VCaP (cell line): ENCODE data around the gene RAB36.

Experiments used
- H3K27ac ChIP-seq: fragments of 450-650 bp; 2 replicates; pipeline ENCODE4 v1.5.1; 2017
- TF ChIP-seq, protein P1 (sequence below): fragments of 450-650 bp; conservative IDR thresholded peaks from 2 replicates; pipeline ENCODE4 v1.5.1; 2017; ENCODE audit warnings: mild to moderate bottlenecking, moderate library complexity

The RAB36 gene

DNA sequence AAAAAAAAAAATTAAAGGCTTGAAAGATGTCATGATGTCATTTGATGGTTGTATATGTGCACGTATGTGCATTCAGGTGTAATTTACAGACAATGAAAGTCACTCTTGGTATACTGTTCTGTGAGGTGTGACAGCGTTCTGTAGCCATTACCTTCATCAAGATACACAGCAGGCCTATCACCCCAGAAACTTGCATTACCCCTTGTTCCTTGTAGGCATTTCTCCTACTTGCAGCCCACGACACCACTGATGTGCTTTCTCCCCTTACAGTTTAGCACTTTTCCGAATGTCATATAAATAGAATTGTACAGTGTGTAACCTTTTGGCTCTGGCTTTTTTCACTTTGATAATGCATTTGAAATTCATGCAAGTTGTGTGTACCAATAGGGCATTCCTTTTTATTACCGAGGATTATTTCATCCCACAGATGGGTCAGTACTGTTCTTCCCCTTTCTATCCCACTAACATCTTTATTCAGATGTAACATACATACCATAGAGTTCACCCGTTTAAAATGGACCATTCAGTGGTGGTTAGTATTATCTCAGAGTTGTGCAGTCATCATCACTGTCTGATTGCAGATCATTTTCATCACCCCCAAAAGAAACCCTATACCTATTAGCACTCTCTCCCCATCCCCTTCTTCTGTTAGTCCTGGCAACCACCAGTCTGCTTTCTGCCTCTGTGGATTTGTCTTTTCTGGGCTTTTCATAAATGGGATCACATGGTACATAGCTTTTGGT lies 65.3 kb downstream of the RAB36 start:
- no peak overlapping the region for H3K27ac ChIP-seq
- TF ChIP-seq, protein P1, sequence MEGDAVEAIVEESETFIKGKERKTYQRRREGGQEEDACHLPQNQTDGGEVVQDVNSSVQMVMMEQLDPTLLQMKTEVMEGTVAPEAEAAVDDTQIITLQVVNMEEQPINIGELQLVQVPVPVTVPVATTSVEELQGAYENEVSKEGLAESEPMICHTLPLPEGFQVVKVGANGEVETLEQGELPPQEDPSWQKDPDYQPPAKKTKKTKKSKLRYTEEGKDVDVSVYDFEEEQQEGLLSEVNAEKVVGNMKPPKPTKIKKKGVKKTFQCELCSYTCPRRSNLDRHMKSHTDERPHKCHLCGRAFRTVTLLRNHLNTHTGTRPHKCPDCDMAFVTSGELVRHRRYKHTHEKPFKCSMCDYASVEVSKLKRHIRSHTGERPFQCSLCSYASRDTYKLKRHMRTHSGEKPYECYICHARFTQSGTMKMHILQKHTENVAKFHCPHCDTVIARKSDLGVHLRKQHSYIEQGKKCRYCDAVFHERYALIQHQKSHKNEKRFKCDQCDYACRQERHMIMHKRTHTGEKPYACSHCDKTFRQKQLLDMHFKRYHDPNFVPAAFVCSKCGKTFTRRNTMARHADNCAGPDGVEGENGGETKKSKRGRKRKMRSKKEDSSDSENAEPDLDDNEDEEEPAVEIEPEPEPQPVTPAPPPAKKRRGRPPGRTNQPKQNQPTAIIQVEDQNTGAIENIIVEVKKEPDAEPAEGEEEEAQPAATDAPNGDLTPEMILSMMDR = no peak

DNA sequence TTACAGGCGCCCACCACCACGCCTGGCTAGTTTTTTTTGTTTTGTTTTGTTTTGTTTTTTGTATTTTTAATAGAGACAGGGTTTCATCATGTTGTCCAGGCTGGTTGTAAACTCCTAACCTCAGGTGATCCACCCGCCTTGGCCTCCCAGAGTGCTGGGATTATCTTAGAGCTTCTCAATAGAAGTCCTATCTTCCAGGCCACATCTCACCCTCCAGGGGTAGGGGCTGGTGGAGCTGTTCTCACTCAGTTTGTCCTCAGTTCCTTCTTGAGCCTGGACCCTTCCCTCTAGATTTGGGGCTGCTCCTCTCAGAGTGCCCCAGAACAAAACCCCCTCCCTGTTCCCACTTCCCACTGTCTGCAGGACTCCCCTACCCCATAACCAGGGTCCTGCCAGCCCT lies 66.3 kb downstream of the RAB36 start:
- no peak overlapping the region for H3K27ac ChIP-seq
- TF ChIP-seq, protein P1 = no peak

- no peak overlapping the region for H3K27ac ChIP-seq
- TF ChIP-seq, protein P1 = no peak
Measured at GRCh38 chr22:23212061-23213021, 67.1 kb downstream of the RAB36 start.

- no peak overlapping the region for H3K27ac ChIP-seq
Measured at GRCh38 chr22:23213022-23213555, 67.8 kb downstream of the RAB36 start.

GRCh38 chr22:23213581-23214334 lies 68.5 kb downstream of the RAB36 start:
- H3K27ac ChIP-seq = no peak overlapping the region
- TF ChIP-seq, protein P1 = no peak

More at GRCh38 chr22:23213022-23213555, 67.8 kb downstream of the RAB36 start:
- TF ChIP-seq, protein P1 = no peak
